Panc1 (cell line): ENCODE data around the gene PPM1H. TPM values are rescaled to one million over a fixed set of nuclear protein-coding genes. Genes with fewer than 3 reads are reported as not detected.

ENCODE experiments used
- ATAC-seq: fragments of 200-7000 bp; cut with Tn5 transposase; 2 replicates; pipeline ENCODE4 v1.9.1; 2020; ENCODE audit warnings: mild to moderate bottlenecking, moderate library complexity
- BruUV-seq: library from RNA; stranded (reverse); fragments of 400-500 nt; replicated peaks from 2 replicates; lab custom pipeline; 2021; lab: Mats Ljungman, UMichigan
- CTCF ChIA-PET: fragments of 300-600 bp; sonication (Branson Sonifier 250); formaldehyde crosslinking; loops from one replicate; lab custom pipeline; 2022; ENCODE audit warnings: antibody characterized with exemption; lab: Charles Lee
- POLR2A ChIA-PET: fragments of 300-600 bp; sonication (Branson Sonifier 250); formaldehyde crosslinking; loops from one replicate; lab custom pipeline; 2022; ENCODE audit warnings: antibody characterized with exemption; lab: Charles Lee
- DNase-seq: peaks from one replicate; pipeline ENCODE4 v3.0.0-alpha.2; 2010; ENCODE audit warnings: low read depth, low spot score
- H3K27ac ChIP-seq: 2 replicates; pipeline ENCODE4 v1.5.1; 2011; ENCODE audit warnings: mild to moderate bottlenecking, low read length, inconsistent platforms
- H3K27me3 ChIP-seq: fragments of 200-500 bp; sonication (Bioruptor generic); 2 replicates; pipeline ENCODE4 v1.6.0; 2014; ENCODE audit warnings: low read length, inconsistent platforms; ENCODE audit not compliant: control insufficient read depth, insufficient read depth
- H3K36me3 ChIP-seq: fragments of 200-500 bp; sonication (Bioruptor generic); 2 replicates; pipeline ENCODE4 v1.5.1; 2014; ENCODE audit warnings: inconsistent platforms, mild to moderate bottlenecking, low read length, moderate library complexity; ENCODE audit not compliant: control insufficient read depth, insufficient read depth
- H3K4me1 ChIP-seq: 2 replicates; pipeline ENCODE4 v1.5.1; 2011; ENCODE audit warnings: inconsistent platforms, mild to moderate bottlenecking, low read length, moderate library complexity; ENCODE audit not compliant: control insufficient read depth, insufficient read depth
- H3K4me3 ChIP-seq, 2 experiments: 2 replicates each; pipeline ENCODE4 v1.5.1; 2011 to 2012; ENCODE audit warnings: low read depth in 2 of 2, low read length in 2 of 2, mild to moderate bottlenecking in 2 of 2, inconsistent platforms in 1 of 2, moderate library complexity in 1 of 2
- H3K9me3 ChIP-seq: fragments of 200-500 bp; sonication (Bioruptor generic); 2 replicates; pipeline ENCODE4 v1.5.1; 2014; ENCODE audit warnings: low read depth, mild to moderate bottlenecking, inconsistent platforms, low read length, moderate library complexity; ENCODE audit not compliant: control insufficient read depth, insufficient read depth
- POLR2AphosphoS5 ChIP-seq: IDR thresholded peaks from 2 replicates; pipeline ENCODE4 v1.6.1; 2012; ENCODE audit warnings: mild to moderate bottlenecking, low read depth, low read length, moderate library complexity
- SIN3A ChIP-seq: IDR thresholded peaks from 2 replicates; pipeline ENCODE4 v1.6.1; 2012; ENCODE audit warnings: low read depth, mild to moderate bottlenecking, low read length, moderate library complexity, borderline replicate concordance; ENCODE audit not compliant: insufficient read depth
- TCF7L2 ChIP-seq: IDR thresholded peaks from 2 replicates; pipeline ENCODE4 v1.6.1; 2011; ENCODE audit warnings: mild to moderate bottlenecking, low read depth, low read length, inconsistent platforms
- in situ Hi-C: cut with HindIII; loops from 2 replicates; pipeline ENCODE4 v1.10.0; 2016; ENCODE audit warnings: low sequenced_read_pairs, low pct_unique_long_range_greater_than_20kb
- intact Hi-C: fragments of 100-400 bp; cut with micrococcal nuclease; formaldehyde crosslinking; loops from one replicate; pipeline ENCODE4 v1.10.0; 2022; ENCODE audit not compliant: unreplicated experiment
- total RNA-seq: library from RNA; stranded (reverse); gene quantifications from one replicate; pipeline ENCODE4 v1.2.1, GENCODE V29; 2021; ENCODE audit not compliant: unreplicated experiment
- TF ChIP-seq, protein P1 (sequence below): fragments of 450-650 bp; IDR thresholded peaks from 2 replicates; pipeline ENCODE4 v1.5.1; 2017; ENCODE audit warnings: mild to moderate bottlenecking
- TF ChIP-seq, protein P2 (sequence below), 2 experiments: IDR thresholded peaks; 2 replicates each; pipeline ENCODE4 v1.6.1; 2011 to 2012; ENCODE audit warnings: low read depth in 2 of 2, control low read depth in 1 of 2, low read length in 1 of 2, mild to moderate bottlenecking in 1 of 2, moderate library complexity in 1 of 2; ENCODE audit not compliant: insufficient read depth in 1 of 2

Gene PPM1H
- total RNA-seq, 1 experiment from 2014 or later = 22.9 TPM

GRCh38 chr12:62695696-62696095 lies 239.3 kb downstream of the PPM1H start:
- Histone ChIP-seq H3K27ac (no peak overlapping the region), H3K4me3 (no peak overlapping the region), H3K4me1 (no peaks in the 10 kb centered on the region), H3K36me3 (no peaks in the 10 kb centered on the region), H3K9me3 (no peaks in the 10 kb centered on the region), H3K27me3 (no peaks in the 10 kb centered on the region)
- no peak for TF ChIP-seq SIN3A
- TF ChIP-seq, protein P1, sequence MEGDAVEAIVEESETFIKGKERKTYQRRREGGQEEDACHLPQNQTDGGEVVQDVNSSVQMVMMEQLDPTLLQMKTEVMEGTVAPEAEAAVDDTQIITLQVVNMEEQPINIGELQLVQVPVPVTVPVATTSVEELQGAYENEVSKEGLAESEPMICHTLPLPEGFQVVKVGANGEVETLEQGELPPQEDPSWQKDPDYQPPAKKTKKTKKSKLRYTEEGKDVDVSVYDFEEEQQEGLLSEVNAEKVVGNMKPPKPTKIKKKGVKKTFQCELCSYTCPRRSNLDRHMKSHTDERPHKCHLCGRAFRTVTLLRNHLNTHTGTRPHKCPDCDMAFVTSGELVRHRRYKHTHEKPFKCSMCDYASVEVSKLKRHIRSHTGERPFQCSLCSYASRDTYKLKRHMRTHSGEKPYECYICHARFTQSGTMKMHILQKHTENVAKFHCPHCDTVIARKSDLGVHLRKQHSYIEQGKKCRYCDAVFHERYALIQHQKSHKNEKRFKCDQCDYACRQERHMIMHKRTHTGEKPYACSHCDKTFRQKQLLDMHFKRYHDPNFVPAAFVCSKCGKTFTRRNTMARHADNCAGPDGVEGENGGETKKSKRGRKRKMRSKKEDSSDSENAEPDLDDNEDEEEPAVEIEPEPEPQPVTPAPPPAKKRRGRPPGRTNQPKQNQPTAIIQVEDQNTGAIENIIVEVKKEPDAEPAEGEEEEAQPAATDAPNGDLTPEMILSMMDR = no peak
- intact Hi-C loops = no loop called here
- CTCF ChIA-PET = no interaction called here
- POLR2A ChIA-PET = interaction anchor here (0.5 kb wide), 1 partner anchor 29 kb away, joined by 4 read pairs; no protein-coding TSS in a partner anchor
- no peak for ATAC-seq
- no TSS peak for BruUV-seq
- in situ Hi-C loops = no loop called here
- no peak for DNase-seq

GRCh38 chr12:62694632-62695031 lies 240.3 kb downstream of the PPM1H start:
- CTCF ChIA-PET = no interaction called here
- H3K27me3 ChIP-seq = no peaks in the 10 kb centered on the region
- TF ChIP-seq POLR2AphosphoS5 (no peak), TCF7L2 (no peak), SIN3A (no peak)
- TF ChIP-seq, protein P2, sequence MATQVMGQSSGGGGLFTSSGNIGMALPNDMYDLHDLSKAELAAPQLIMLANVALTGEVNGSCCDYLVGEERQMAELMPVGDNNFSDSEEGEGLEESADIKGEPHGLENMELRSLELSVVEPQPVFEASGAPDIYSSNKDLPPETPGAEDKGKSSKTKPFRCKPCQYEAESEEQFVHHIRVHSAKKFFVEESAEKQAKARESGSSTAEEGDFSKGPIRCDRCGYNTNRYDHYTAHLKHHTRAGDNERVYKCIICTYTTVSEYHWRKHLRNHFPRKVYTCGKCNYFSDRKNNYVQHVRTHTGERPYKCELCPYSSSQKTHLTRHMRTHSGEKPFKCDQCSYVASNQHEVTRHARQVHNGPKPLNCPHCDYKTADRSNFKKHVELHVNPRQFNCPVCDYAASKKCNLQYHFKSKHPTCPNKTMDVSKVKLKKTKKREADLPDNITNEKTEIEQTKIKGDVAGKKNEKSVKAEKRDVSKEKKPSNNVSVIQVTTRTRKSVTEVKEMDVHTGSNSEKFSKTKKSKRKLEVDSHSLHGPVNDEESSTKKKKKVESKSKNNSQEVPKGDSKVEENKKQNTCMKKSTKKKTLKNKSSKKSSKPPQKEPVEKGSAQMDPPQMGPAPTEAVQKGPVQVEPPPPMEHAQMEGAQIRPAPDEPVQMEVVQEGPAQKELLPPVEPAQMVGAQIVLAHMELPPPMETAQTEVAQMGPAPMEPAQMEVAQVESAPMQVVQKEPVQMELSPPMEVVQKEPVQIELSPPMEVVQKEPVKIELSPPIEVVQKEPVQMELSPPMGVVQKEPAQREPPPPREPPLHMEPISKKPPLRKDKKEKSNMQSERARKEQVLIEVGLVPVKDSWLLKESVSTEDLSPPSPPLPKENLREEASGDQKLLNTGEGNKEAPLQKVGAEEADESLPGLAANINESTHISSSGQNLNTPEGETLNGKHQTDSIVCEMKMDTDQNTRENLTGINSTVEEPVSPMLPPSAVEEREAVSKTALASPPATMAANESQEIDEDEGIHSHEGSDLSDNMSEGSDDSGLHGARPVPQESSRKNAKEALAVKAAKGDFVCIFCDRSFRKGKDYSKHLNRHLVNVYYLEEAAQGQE (IDR thresholded peaks at IDR 0.05; ENCODE audit: insufficient read depth in 1 of 2, low read depth in 2 of 2, low read length in 1 of 2) = no peak
- TF ChIP-seq, protein P1 = no peak
- no peak overlapping the region for H3K27ac ChIP-seq
- no TSS peak for BruUV-seq
- intact Hi-C loops = no loop called here
- in situ Hi-C loops = no loop called here
- H3K4me3 ChIP-seq = no peak overlapping the region
- POLR2A ChIA-PET = no interaction called here
- ATAC-seq (no peak), DNase-seq (no peak)
- H3K36me3 ChIP-seq = no peaks in the 10 kb centered on the region
- no peaks in the 10 kb centered on the region for H3K9me3 ChIP-seq
- H3K4me1 ChIP-seq = no peaks in the 10 kb centered on the region
